Prostate gland (tissue), 2 donors: ENCODE results near the gene TXNL4A. TPM values are rescaled to one million over a fixed set of nuclear protein-coding genes. Genes with fewer than 3 reads are reported as not detected.

Source experiments
- DNase-seq: peaks from one replicate; pipeline ENCODE4 v3.0.0-alpha.2; 2019; ENCODE audit warnings: low spot score
- H3K27ac ChIP-seq, 2 donors: fragments of 200-600 bp; sonication (generic); 2 replicates each; pipeline ENCODE4 v1.5.1; 2017 to 2019
- H3K27me3 ChIP-seq: fragments of 200-600 bp; sonication (generic); replicated peaks from 2 replicates; pipeline ENCODE4 v1.5.1; 2019; ENCODE audit not compliant: insufficient read depth
- H3K36me3 ChIP-seq, 2 donors: fragments of 200-600 bp; sonication (generic); 1 replicate in 1 of 2; 2 replicates in 1 of 2; pipeline versions ENCODE4 v1.5.1 to v1.8.1; 2017 to 2019
- H3K4me1 ChIP-seq: fragments of 200-600 bp; sonication (generic); replicated peaks from 2 replicates; pipeline ENCODE4 v1.5.1; 2019
- H3K4me3 ChIP-seq, 2 donors: fragments of 200-600 bp; sonication (generic); 2 replicates each; pipeline ENCODE4 v1.5.1; 2017 to 2019
- H3K9me3 ChIP-seq: fragments of 200-600 bp; sonication (generic); 2 replicates; pipeline ENCODE4 v1.5.1; 2017
- POLR2A ChIP-seq: fragments of 450-650 bp; IDR thresholded peaks from one replicate; pipeline ENCODE4 v1.6.1; 2016; ENCODE audit warnings: antibody characterized with exemption, mild to moderate bottlenecking
- POLR2AphosphoS5 ChIP-seq: sonication (generic); formaldehyde crosslinking; IDR thresholded peaks from one replicate; pipeline ENCODE4 v1.6.1; 2017; ENCODE audit warnings: antibody characterized with exemption
- WGBS: methylation state at CpG from one replicate; pipeline ENCODE4 v1.1.5; 2018; 5-methylcytosine and 5-hydroxymethylcytosine counted together
- intact Hi-C: fragments of 100-400 bp; cut with DNase I; formaldehyde crosslinking; loops from one replicate; pipeline ENCODE4 v1.14.2; 2022
- total RNA-seq, 2 donors: library from RNA; depleted of rRNA; stranded (reverse); fragments of >200 nt; gene quantifications; one replicate each; pipeline ENCODE4 v1.1.0, GENCODE V29; 2016
- TF ChIP-seq, protein P1 (sequence below), 4 experiments: fragments of 200-600 bp in 2 of 4; fragments of 450-650 bp in 2 of 4; sonication (generic) in 2 of 4; IDR thresholded peaks; 1 replicate in 3 of 4; 2 replicates in 1 of 4; pipeline ENCODE4 v1.5.1; 2016 to 2019; ENCODE audit warnings: antibody characterized with exemption in 4 of 4, mild to moderate bottlenecking in 2 of 4, moderate library complexity in 2 of 4

The TXNL4A gene
- total RNA-seq, 2 donors from 2014 or later, result 25.4 to 35.2 TPM

DNA sequence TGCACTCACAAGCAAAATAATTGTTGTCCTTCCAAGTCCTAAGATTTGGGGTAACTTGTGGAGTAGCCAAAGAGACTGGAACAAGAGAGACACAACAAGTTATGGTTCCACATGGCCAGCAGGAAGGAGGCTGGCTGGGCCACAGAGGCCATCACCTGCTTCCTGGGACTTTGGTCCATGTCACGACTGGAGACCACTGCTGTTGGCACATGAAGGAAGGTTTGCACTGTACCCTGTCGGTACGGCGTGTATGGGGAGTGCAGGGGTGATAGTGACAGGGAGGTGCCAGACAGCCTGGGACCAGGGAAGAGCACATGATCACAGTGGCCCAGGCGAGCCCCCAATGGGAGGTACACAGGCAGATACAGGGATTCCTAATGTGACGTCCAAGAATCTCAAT is 52.4 kb downstream of the TXNL4A start:
- Histone ChIP-seq H3K36me3 (no peaks in the 10 kb centered on the region), H3K27me3 (no peaks in the 10 kb centered on the region), H3K4me3 (no peak overlapping the region), H3K4me1 (no peaks in the 10 kb centered on the region), H3K9me3 (no peaks in the 10 kb centered on the region), H3K27ac (no peak overlapping the region)
- no peak for DNase-seq
- 96% methylated on average over 6 of the region's 6 CpGs for WGBS
- intact Hi-C loops, result no loop called here
- TF ChIP-seq POLR2AphosphoS5 (no peak), POLR2A (no peak)
- TF ChIP-seq, protein P1, sequence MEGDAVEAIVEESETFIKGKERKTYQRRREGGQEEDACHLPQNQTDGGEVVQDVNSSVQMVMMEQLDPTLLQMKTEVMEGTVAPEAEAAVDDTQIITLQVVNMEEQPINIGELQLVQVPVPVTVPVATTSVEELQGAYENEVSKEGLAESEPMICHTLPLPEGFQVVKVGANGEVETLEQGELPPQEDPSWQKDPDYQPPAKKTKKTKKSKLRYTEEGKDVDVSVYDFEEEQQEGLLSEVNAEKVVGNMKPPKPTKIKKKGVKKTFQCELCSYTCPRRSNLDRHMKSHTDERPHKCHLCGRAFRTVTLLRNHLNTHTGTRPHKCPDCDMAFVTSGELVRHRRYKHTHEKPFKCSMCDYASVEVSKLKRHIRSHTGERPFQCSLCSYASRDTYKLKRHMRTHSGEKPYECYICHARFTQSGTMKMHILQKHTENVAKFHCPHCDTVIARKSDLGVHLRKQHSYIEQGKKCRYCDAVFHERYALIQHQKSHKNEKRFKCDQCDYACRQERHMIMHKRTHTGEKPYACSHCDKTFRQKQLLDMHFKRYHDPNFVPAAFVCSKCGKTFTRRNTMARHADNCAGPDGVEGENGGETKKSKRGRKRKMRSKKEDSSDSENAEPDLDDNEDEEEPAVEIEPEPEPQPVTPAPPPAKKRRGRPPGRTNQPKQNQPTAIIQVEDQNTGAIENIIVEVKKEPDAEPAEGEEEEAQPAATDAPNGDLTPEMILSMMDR (IDR thresholded peaks at IDR 0.05), result no peak

DNA sequence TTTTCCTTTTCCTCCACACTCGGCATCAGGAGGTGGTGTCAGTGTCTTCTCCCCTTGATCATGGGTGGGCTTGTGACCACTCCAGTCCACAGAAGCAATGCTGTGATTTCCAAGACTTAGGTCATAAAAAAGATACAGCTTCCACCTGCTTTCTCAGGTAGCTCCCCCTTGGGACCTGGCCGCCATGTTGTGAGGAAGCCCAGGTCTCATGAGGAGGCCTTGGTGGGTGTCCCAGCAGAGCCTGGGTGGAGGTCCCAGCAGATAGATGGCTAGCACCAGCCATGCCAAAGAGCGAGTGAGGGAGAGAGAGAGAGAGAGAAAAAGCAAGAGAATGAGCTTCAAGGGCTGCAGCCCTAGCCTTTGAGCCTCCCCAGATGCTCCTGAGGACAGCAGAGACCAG is 52.9 kb downstream of the TXNL4A start:
- Histone ChIP-seq H3K4me1 (no peaks in the 10 kb centered on the region), H3K27me3 (no peaks in the 10 kb centered on the region), H3K4me3 (no peak overlapping the region), H3K27ac (no peak overlapping the region), H3K9me3 (no peaks in the 10 kb centered on the region), H3K36me3 (no peaks in the 10 kb centered on the region)
- TF ChIP-seq POLR2AphosphoS5 (no peak), POLR2A (no peak)
- TF ChIP-seq, protein P1 (IDR thresholded peaks at IDR 0.05), result no peak
- 93% methylated on average over 3 of the region's 3 CpGs for WGBS
- intact Hi-C loops, result no loop called here
- no peak for DNase-seq

DNA sequence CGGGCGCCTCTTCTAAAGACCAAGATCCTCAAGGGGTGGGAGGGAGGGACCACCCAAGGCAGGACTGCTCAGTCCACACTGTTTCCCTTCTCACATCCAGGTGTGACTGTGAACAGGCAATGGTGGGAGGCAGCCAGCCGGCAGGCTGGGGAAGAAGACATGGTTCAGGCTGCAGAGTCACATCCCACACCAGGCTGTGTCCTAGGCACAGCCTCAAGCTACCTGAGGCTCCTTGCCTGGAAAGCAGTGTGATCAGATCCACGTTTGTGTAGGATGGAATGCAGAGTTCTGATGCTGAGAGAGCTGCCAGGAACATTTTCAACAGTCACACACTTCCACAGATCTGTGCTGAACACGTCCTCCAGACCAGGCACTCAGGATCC is 53.3 kb downstream of the TXNL4A start:
- TF ChIP-seq POLR2AphosphoS5, result no peak
- TF ChIP-seq, protein P1 (IDR thresholded peaks at IDR 0.05), result no peak
- no peak for TF ChIP-seq POLR2A
- no peak for DNase-seq
- Histone ChIP-seq H3K36me3 (no peaks in the 10 kb centered on the region), H3K9me3 (no peaks in the 10 kb centered on the region), H3K4me3 (no peak overlapping the region), H3K4me1 (no peaks in the 10 kb centered on the region), H3K27ac (no peak overlapping the region), H3K27me3 (no peaks in the 10 kb centered on the region)
- intact Hi-C loops, result no loop called here
- 72% methylated on average over 5 of the region's 5 CpGs for WGBS

DNA sequence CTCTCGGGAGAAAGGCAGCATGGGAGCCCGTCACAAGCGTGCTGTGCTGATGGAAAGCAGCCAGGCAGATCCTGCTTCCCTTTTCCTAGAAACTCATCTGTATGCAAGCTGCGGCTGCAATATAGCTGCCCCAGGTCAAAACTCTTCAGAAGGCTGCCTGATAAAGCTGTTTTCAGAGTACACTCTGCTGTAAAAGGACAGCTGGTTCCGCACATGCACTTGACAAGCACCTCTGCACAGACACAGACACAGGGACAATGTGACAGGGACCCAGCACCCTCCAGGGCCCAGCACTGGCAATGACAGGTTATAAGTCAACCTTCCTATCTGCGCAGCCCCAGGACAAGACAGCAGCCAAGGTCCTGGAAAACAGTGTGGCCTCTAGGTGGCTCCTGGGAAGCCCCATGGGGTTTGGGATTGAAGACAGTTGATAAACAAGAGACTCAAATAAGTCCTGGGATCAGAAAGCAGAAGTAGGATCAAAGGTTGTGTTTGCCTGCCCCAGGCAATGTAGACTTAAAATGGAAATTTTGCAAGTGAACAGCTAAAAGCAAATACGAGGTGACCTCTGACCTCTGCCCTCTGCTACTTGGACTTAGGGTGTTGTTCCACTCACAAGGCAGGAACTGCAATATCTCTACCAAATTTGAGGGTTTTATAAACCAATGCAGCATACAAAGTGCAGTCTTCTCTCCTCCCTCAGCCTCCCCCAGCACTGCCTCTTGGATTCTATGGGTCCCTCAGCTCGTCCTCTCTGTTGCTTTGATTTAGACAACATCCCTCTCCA is 53.9 kb downstream of the TXNL4A start:
- WGBS, result 86% methylated on average over 8 of the region's 8 CpGs
- TF ChIP-seq, protein P1 (IDR thresholded peaks at IDR 0.05), result no peak
- TF ChIP-seq POLR2A (no peak), POLR2AphosphoS5 (no peak)
- H3K27ac ChIP-seq, result no peak overlapping the region
- H3K4me3 ChIP-seq, result no peak overlapping the region
- no peaks in the 10 kb centered on the region for H3K9me3 ChIP-seq
- no peaks in the 10 kb centered on the region for H3K27me3 ChIP-seq
- intact Hi-C loops, result no loop called here
- DNase-seq, result no peak
- no peaks in the 10 kb centered on the region for H3K4me1 ChIP-seq
- no peaks in the 10 kb centered on the region for H3K36me3 ChIP-seq

DNA sequence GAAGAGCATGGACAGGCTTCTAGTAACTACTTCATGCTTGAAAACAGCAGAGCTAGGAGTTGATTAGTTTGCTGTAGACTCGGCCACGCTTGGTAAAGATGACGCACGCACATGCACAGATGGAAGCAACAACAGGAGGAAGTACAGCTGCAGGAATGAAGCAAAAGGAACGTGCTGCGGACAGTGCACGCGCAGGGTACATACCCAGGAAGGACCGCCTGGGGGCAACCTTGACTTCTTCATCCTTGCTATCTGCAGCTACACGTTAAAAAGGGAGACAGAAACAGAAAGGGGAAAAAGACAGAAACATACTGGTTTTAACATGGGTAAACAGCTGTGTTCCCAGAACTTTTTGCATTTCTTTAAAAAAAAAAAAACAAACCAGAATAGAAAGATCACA is 54.6 kb downstream of the TXNL4A start:
- 93% methylated on average over 10 of the region's 10 CpGs for WGBS
- Histone ChIP-seq H3K4me1 (no peaks in the 10 kb centered on the region), H3K27me3 (no peaks in the 10 kb centered on the region), H3K36me3 (no peaks in the 10 kb centered on the region), H3K4me3 (no peak overlapping the region), H3K9me3 (no peaks in the 10 kb centered on the region), H3K27ac (no peak overlapping the region)
- no peak for DNase-seq
- TF ChIP-seq, protein P1 (IDR thresholded peaks at IDR 0.05), result no peak
- TF ChIP-seq POLR2AphosphoS5 (no peak), POLR2A (no peak)
- intact Hi-C loops, result no loop called here
